Stimulated activated CD8-positive, alpha-beta memory T cell treated with anti-CD3 and anti-CD28 coated beads, Interleukin-4, amount 100 ng/mL, for 1 hour (primary cell): ENCODE results near the gene GGA2.
"Not testable (repeated sequence)": the region's sequence is repeated elsewhere in the genome, so short reads cannot be mapped to it uniquely, and the experiment has no call there.

ENCODE experiments used
- DNase-seq, 2 donors: peaks; one replicate each; pipeline ENCODE4 v3.0.0-alpha.2; 2020; ENCODE audit warnings: low read depth in 2 of 2, low spot score in 1 of 2

The GGA2 gene

GRCh38 chr16:23524886-23525285 lies 14.6 kb upstream of the GGA2 start:
- no peak for DNase-seq

GRCh38 chr16:23523876-23524385 lies 13.6 kb upstream of the GGA2 start:
- DNase-seq = no peak

- no peak for DNase-seq
Measured at GRCh38 chr16:23523321-23523720, 13.0 kb upstream of the GGA2 start.

GRCh38 chr16:23521965-23522364 lies 11.7 kb upstream of the GGA2 start:
- DNase-seq = no peak

GRCh38 chr16:23521037-23521743 lies 10.9 kb upstream of the GGA2 start:
- no peak for DNase-seq

GRCh38 chr16:23520500-23520899 lies 10.2 kb upstream of the GGA2 start:
- DNase-seq = no peak

- no peak for DNase-seq
Measured at GRCh38 chr16:23519282-23519681, 9.0 kb upstream of the GGA2 start.

GRCh38 chr16:23518435-23518891 lies 8.2 kb upstream of the GGA2 start:
- DNase-seq = no peak

- no peak for DNase-seq
Measured at GRCh38 chr16:23516366-23517137, 6.3 kb upstream of the GGA2 start.

GRCh38 chr16:23515881-23516280 lies 5.6 kb upstream of the GGA2 start:
- no peak for DNase-seq

- DNase-seq = no peak
Measured at GRCh38 chr16:23514381-23515152, 4.3 kb upstream of the GGA2 start.

- DNase-seq = no peak
Measured at GRCh38 chr16:23512168-23512695, 1.9 kb upstream of the GGA2 start.

- DNase-seq = no peak
Measured at GRCh38 chr16:23511731-23512130, 1.4 kb upstream of the GGA2 start.

GRCh38 chr16:23510915-23511270 lies 599 bp upstream of the GGA2 start:
- DNase-seq = not testable (repeated sequence)

GRCh38 chr16:23509782-23510163 lies 521 bp downstream of the GGA2 start:
- no peak for DNase-seq

- no peak for DNase-seq
Measured at GRCh38 chr16:23509441-23509754, 896 bp downstream of the GGA2 start.

- DNase-seq = no peak
Measured at GRCh38 chr16:23508589-23509440, 1.5 kb downstream of the GGA2 start.

- no peak for DNase-seq
Measured at GRCh38 chr16:23506606-23506994, 3.7 kb downstream of the GGA2 start.

- DNase-seq = no peak
Measured at GRCh38 chr16:23505671-23506605, 4.4 kb downstream of the GGA2 start.
